Uterus (tissue), 2 donors: ENCODE data around the gene RAB4B.

Experiments
- POLR2A ChIP-seq, 2 donors: fragments of 450-650 bp; IDR thresholded peaks; one replicate each; pipeline ENCODE4 v1.6.1; 2016; ENCODE audit warnings: antibody characterized with exemption in 2 of 2, mild to moderate bottlenecking in 1 of 2, moderate library complexity in 1 of 2
- TF ChIP-seq, protein P1 (sequence below), 4 experiments: fragments of 200-600 bp in 2 of 4; fragments of 450-650 bp in 2 of 4; sonication (generic) in 2 of 4; IDR thresholded peaks; one replicate each; pipeline ENCODE4 v1.5.1; 2016 to 2019; ENCODE audit warnings: antibody characterized with exemption in 4 of 4, mild to moderate bottlenecking in 2 of 4, moderate library complexity in 1 of 4

DNA sequence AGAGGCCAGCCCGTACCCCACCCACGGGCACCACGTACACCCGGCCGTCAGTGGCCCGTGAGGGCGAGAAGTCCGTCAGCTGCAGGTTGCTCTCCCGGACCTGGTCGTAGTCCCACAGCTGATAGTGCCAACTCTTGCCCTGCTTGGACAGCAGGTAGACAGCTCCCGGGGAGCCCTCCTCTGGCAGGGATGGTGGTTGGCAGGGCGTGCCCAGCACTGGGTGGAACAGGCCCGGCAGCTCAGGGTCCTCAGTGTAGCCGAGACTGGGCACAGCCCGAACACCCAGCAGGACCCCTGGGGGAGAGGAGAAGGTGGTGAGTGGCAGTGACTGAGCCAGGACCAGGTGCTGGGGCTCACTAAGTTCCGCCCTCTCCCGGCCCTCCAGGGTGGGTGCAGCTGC, 35.6 kb upstream of the RAB4B start:
- TF ChIP-seq, protein P1, sequence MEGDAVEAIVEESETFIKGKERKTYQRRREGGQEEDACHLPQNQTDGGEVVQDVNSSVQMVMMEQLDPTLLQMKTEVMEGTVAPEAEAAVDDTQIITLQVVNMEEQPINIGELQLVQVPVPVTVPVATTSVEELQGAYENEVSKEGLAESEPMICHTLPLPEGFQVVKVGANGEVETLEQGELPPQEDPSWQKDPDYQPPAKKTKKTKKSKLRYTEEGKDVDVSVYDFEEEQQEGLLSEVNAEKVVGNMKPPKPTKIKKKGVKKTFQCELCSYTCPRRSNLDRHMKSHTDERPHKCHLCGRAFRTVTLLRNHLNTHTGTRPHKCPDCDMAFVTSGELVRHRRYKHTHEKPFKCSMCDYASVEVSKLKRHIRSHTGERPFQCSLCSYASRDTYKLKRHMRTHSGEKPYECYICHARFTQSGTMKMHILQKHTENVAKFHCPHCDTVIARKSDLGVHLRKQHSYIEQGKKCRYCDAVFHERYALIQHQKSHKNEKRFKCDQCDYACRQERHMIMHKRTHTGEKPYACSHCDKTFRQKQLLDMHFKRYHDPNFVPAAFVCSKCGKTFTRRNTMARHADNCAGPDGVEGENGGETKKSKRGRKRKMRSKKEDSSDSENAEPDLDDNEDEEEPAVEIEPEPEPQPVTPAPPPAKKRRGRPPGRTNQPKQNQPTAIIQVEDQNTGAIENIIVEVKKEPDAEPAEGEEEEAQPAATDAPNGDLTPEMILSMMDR (IDR thresholded peaks at IDR 0.05), result no peak
- no peak for TF ChIP-seq POLR2A (IDR thresholded peaks at IDR 0.05)
